Stimulated activated CD4-positive, alpha-beta T cell treated with anti-CD3 and anti-CD28 coated beads, Interleukin-1b, Interleukin-23, amount 100 ng/mL, for 1 hour (primary cell): ENCODE measurements around the gene KLHDC7B.

ENCODE experiments used
- DNase-seq, 2 donors: peaks; one replicate each; pipeline ENCODE4 v3.0.0-alpha.2; 2020; ENCODE audit warnings: low read depth in 2 of 2

The KLHDC7B gene

DNA sequence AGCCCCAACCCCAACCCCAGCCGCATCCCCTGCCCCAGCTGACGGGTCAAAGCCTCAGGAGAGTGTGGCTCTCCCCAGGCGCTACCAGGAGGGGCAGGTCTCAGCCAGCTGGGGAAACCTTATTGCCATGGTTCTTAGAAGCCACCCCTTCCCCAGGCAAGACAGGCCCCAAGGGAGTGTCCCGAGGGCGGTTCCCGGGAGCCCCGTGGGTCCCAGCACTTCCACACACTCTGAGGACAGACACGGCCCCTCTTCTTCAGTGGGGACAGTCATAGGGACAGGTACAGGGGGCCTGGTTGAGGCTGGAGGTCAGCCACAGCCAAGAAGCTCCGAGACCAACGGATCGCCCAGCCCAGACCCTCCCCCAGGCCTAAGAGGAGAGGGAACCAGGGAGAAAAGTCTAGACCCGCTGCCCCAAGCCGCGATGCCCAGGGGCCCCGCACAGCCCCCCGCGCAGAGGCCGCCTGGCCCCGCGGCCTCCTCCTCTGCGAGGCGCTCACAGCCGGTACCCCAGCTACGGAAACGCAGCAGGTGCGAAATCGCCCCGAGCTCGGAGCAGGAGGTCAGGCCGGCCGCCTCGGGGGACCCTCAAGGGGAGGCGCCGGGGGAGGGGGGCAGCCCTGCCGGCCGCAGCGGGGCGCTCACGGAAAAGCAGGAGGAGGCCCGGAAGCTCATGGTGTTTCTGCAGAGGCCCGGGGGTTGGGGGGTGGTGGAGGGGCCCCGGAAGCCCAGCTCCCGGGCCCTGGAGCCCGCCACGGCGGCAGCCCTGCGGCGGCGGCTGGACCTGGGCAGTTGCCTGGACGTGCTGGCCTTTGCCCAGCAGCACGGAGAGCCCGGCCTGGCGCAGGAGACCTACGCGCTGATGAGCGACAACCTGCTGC, 2.6 kb downstream of the KLHDC7B start:
- no peak for DNase-seq

DNA sequence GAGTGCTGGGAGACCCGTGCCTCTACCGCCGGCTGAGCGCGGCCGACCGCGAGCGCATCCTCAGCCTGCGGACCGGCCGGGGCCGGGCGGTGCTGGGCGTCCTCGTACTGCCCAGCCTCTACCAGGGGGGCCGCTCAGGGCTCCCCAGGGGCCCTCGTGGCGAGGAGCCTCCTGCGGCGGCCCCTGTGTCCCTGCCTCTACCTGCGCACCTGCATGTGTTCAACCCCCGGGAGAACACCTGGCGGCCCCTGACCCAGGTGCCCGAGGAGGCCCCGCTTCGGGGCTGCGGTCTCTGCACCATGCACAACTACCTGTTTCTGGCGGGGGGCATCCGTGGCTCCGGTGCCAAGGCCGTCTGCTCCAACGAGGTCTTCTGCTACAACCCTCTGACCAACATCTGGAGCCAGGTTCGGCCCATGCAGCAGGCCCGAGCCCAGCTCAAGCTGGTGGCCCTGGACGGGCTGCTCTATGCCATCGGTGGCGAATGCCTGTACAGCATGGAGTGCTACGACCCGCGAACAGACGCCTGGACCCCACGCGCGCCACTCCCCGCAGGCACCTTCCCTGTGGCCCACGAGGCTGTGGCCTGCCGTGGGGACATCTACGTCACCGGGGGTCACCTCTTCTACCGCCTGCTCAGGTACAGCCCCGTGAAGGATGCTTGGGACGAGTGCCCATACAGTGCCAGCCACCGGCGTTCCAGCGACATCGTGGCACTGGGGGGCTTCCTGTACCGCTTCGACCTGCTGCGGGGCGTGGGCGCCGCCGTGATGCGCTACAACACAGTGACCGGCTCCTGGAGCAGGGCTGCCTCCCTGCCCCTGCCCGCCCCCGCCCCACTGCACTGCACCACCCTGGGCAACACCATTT, 3.5 kb downstream of the KLHDC7B start:
- DNase-seq: no peak

DNA sequence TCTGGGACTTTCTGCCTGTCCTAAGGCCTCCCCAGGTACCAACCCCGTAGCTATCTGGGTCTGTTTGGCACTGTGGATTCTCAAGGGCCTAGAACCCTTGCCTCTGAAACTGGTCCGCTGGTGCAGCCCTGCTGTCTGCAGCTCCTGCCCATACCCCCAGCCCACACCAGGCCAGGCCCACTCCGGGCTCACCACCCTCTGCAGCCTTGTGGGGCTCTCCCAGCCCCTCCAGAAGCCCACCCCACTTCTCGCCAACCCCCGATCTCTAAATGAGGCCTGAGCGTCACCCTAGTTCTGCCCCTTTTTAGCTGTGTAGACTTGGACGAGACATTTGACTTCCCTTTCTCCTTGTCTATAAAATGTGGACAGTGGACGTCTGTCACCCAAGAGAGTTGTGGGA, 4.7 kb downstream of the KLHDC7B start:
- no peak for DNase-seq

DNA sequence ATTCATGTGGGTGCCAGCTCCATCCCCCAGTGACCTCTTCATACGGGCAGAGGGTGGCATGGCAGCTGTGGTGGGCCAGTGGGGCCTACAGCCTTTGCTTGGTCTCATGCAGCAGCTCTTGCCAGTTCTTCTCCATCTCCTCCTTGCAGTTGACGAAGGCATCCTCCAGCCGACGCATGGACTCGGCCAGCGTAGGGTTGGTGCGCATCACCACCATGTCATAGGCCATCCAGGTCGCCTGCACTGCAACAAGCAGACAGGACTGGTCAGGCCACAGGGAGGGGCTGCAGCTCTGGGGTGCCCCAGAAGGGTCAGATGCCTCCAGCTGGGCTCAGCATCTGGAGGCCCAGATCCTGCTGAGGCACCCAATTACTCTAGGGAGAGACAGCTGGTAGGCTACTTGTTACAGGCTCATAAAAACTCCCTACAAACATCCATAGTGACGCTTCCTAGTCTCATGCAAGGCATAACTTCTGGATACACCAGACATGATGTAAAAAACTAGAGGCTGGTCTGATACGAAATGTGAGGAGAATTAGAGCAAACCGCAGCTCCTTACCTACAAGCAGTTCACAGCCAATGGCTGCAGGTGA, 5.6 kb downstream of the KLHDC7B start:
- no peak for DNase-seq

DNA sequence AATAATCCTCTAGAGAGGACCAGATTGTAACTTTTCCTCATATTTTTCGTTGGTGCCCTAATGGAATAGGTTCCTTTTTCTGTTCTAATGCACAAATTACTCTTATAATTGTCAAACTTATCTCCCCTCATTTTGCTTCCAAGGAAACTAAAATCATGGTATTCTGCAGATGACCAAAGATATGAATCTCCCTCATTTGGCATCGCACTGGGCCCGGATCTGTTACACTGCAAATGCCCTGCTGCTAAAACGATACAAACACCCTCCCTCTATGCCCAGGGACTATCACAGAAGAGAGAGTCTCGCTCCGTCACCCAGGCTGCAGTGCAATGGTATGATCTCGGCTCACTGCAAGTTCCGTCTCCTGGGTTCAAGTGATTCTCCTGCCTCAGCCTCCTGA, 7.6 kb downstream of the KLHDC7B start:
- DNase-seq: no peak

DNA sequence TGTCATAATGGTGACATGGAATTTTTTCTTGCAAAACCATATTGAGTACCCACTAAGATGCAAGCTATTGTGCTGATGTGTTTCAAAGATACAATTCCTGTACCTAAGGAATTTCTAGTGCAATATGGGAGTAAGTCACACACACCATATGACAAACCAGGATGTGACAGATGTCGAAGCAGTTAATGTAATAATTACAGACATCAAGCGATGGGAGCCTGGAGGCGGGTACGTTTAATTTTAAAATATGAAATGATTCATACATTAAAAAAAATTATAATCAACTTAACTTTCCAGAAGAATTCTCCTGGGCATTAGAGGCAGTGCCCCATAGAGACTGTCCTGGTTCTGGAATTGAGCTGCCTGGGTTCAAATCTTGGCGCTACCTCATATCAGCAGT, 11.0 kb downstream of the KLHDC7B start:
- no peak for DNase-seq

DNA sequence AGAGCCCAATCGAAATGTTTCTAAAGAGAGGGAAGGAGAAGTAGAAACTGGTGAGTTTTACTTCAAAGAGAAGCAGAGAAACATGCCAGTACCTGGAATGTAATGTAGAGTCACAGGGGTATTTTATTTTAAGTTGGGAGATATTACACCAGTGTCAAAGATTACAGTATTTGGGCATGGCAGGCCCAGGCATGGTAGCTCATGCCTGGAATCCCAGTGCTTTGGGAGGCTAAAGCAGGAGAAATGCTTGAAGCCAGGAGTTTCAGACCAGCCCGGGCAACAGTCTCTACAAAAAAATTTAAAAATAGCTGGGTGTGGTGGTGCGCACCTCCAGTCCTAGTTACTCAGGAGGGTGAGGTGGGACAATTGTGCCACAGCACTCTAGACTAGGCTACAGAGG, 14.3 kb downstream of the KLHDC7B start:
- DNase-seq: no peak

DNA sequence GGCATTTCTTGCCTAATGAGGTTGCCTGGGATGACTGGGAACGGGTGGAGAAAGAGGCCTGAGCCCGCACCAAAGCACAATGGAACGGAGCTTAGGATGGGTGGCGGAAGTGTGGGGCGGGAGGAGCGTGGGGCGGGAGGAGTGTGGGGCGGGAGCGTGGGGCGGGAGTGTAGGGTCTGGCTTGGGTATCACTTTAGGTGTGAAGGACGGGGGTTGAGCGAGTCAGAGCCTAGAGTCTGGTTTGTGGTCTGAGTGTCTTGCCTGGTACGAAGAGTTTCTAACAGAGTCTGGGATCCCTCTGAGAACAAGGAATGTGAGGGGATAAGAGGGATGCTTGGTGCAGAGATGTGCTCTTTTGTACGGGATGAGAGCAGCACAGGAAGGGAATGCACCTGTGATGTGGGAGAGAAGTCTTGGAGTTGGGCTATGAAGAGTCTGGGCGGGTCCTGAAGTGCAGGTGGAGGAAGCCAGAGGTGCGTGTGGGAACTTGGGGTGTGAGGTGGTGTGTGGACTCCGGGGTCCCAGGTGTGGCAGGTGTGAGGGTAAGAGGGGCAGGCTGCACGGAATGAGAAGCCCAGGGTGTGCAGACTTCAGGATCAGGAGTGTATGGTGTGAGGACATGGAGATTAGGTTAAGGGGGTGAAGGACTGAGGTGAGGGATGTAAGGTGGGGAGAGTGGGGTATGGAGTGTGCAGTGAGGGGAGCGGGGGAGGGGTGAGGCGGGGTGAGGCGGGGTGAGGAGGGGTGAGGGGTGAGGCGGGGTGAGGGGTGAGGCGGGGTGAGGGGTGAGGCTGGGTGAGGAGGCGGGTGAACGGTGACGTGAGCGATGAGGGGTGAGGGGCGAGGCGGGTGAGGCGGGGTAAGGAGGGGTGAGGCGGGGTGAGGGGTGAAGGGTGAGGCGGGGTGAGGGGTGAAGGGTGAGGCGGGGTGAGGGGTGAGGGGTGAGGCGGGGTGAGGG, 16.0 kb downstream of the KLHDC7B start:
- DNase-seq: no peak

DNA sequence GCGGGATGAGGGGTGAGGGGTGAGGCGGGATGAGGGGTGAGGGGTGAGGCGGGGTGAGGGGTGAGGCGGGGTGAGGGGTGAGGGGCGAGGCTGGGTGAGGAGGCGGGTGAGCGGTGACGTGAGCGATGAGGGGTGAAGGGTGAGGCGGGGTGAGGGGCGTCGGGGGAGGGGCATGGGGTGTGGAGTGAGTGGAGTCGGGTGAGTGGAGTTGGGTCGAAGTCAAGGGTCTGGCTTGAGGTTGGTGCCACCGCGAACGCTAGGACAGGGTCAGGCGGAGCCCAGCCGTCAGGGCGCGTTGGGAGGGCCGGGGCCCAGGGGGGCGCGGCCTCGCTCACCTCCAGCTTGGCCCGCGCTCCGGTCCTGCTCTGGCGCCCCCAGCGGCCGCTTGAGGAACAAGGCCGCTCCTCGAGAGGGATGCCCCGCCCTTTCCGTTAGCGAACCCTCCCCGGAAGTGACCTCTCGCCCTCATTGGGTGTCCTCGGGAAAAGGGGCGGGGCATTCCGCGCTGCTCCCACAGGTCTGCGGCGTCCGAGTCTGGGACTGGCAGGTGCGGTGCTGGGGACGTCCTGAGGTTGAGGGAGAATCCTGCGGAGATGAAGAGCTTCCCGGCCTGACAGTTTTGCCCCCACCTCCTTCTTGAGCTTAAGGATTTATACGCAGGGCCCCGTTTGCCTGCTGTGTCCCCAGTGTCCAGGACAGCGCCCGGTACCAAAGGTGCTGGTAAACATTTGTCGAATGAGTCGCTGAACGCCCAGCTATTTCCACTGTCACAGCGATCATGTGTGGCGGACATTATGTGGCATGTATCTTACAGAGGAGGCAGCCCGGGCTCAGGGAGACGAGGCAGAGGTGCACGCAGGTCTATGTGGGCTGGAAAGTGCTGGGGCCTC, 17.1 kb downstream of the KLHDC7B start, which contains the start of gene SYCE3:
SYCE3 (minus strand) TSS at position 397 of the 890 bp plus-strand sequence. CDS start 6,514 bp downstream, outside the sequence.
- peak; percentile 94 to 96 for DNase-seq

DNA sequence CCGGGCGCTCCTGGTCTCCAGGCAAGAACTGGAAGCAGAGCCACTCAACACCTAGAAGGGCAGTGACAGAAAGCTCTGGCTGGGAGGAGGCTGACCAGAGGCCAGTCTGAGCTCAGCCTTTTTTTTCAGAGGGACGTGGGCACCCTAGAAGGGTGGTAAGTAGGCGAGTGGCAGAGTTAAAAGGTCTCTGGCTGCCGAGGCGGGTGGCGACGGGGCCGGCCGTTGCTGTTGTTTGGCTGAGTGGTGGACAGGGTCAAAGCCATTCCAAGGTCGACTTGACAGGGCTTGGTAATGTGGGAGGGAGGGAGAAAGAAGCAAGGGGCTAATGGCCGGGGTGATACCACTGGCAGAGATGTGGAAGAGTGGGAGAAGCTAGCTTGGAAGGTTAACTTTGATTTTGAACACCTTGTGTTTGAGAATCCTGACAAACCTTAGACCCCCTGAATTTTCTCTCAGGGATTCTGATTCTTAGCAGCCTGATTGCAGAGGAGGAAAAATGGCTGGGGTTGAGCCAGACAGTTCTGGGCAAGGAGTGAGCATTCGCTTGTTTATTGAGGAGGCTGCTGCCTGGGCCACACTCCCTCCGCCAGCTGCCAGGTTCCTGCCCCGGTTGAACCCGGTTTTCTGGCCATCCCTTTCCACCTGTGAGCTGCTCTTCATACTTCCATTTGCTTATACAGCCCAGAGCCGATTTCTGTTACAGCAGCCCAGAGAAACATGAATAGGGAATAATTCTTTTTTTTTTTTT, 17.9 kb downstream of the KLHDC7B start:
- no peak for DNase-seq

DNA sequence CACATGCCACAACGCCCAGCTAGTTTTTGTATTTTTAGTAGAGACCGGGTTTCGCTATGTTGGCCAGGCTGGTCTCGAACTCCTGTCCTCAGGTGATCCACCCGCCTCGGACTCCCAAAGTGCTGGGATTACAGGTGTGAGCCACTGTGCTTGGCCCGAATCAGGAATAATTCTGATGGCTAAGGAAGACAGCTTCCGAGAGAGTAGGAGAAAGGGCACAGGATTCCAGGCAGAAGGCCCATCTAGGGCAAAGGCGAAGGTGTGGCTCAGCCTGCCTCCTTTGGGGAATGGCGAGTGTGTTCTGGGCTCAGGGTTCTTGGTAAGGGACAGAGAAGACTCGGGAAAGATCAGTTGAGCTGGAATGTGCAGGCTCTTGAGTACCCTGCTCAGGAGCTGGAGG, 18.6 kb downstream of the KLHDC7B start:
- DNase-seq: no peak

DNA sequence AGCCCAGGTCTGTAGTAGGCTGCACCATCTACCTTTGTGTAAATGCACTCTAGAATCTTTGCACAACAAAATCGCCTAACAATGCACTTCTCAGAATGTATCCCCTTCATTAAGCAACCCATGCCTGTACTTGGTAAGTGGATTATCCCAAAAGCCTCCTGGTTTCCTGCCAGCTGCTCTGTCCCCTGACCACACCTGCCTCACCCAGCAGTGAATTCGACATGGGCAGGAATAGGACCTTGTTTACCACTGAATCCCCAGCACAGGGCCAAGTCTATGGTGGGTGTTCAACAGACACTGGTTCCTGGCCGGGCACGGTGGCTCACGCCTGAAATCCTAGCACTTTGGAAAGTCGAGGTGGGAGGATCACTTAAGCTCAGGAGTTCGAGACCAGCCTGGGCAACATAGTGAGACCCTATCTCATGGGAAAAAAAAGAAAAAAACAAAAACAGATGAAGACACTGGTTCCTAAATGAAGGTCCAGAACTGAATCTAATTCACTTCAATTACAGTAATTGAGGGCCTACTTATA, 22.1 kb downstream of the KLHDC7B start:
- no peak for DNase-seq

DNA sequence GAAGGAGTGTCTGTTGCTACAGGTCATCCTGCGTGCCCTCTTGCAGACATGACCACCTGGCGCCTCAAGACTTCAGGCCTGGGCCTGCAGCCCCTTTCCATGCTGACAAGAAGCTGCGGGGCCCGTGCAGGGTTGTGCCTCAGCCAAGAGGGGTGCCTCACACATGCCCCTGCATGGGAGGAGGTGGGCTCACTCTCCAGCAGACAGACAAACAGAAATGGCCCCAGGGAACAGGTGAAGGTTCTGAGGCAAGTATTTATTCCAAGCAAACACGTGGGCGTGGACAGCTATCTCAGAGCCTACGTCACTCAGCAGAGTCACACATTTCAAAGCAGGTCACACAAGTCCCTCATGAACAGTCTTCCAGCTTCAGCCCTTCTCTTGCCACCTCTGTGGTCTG, 22.9 kb downstream of the KLHDC7B start:
- no peak for DNase-seq

DNA sequence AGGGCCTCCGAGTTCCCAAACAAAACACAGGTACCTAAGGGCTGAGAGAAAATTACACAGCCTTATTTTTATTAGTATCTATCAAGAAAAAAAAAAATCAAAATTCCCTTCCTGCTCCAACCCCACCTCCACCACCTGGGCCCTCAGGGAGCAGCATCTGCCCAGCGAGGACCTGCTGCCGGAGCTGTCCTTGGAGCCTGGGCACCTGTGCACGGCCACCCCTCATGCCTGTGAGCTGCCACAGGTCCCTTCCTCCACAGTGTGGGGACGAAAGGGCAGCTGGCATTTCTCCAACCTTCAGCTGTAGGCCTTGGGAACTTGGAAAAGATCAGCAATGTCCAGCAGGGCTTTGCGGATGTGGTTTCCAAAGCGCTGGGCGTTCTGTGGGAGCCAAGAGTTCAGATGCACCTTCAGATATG, 23.4 kb downstream of the KLHDC7B start:
- no peak for DNase-seq

DNA sequence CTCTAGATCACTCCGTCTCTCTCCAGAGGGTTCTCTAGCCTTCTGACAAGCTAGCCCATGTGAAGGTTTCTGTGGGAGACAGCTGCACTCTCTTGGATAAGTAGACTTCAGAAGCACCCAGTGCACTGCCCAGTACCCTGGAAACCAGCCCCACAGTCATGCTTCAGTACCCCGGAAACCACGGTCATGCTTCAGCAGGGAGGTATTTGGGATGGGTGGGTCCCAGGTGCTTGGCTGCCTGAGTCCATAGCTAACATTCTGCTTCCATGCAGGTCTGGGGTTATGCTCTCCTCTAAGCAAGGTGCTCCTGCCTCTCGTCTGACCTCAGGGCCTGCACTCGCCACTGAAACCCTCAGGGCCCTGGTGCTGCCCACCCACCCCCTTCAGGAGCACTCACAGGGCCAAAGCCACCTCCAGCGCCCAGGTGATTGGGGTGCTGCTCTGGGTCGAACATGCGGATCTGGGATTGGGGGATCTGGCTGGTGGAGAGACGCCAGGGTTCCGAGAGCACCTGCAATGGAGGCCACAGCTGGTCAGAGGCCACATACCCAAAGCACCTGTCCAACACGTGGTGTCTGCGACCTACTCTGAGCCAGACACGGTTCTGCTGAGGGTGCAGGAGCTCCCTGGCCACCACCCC, 24.3 kb downstream of the KLHDC7B start:
- no peak for DNase-seq

DNA sequence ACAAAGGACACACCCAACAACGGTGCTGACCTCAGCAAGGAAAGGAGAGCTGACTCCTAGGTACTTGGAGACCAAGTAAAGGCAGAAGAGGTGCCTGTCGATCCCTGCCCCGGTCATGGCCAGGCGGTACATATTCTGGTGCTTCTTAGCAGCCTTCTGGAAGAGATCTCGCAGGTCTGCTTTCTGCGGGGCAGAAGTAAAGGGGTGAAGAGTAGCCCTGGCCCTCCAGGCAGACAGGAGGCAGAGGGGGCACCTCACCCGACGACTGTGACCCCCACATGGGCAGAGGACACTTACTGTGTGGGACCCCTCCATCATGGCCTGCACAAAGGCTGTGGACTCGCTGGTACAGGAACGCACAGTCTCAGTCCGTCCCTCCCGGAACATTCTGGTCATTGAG, 25.2 kb downstream of the KLHDC7B start:
- DNase-seq: no peak

DNA sequence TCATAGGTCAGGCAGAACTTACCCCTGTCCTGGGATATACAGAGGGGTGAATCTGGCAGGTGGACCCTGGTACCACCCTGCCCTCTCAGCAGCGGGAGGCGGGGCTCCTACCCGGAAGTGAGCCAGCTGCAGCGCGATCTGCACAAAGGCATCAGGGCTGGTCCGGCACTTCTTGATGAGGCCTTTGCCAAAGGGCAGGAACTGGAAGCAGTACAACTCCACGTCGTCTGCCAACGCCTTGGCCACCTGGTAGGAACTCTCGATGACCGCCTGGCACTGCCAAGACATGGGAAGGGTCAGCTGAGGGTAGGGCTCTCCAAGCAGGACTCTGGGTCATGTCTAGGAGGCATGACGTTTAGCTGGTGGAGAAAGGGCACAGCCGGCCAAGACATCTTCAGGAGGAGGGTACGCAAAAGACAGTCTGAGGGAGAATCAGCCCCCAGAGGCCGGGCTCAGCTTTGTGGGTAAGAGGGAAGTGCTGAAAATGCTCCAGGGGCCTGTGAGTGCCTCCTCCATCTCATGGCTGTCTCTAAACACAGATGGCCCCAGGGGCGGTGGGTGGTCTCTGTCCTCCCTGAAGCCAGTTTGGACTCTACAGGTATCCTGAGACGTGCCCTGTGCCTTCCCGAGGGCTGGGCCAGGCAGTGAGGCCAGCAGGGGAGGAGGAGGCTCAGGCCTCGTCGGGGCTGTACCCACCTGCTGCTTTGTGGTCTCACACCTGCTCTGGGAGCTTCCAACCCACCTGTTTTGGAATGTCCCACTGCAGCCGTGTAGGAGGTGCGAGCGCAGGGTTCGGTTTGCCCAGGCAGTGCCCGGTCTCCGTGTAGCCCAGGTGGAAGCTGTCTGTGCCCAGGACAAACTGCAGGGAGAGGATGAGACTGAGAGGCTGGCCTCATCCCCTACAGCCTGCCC, 25.8 kb downstream of the KLHDC7B start:
- DNase-seq: no peak

DNA sequence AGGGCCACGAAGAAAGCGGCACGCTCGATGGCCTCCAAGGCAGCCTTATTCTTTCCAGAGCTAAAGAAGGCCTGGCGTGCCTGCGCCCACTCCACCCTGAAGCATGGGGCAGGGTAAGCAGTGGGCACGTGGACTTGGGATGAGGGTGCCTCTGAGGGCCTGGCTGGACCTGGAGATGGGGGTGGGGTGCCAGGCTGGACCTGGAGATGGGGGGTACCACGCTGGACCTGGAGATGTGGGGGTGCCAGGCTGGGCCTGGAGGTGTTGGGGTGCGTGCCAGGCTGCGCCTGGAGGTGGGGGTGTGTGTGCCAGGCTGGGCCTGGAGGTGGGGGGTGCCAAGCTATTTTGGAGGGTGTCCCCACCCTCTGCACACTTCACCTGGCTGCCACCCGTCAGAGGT, 27.3 kb downstream of the KLHDC7B start:
- DNase-seq: no peak
